Measurements from ENCODE around the gene GART.
A peak's percentile ranks its signal among the peaks of the same experiment; 100 is the strongest.
"Not testable (repeated sequence)": the region's sequence is repeated elsewhere in the genome, so short reads cannot be mapped to it uniquely, and the experiment has no call there.

GART gene

GRCh38 chr21:33541756-33542639 is at the start of gene GART:
TSS of gene GART (minus strand) at chr21:33542117. CDS start at chr21:33539315, 2,802 bp downstream.
- peak; percentile 84 to 87 for DNase-seq

GRCh38 chr21:33588485-33589335 is 46.8 kb upstream of the GART start, which contains the start of gene DONSON:
TSS of gene DONSON (minus strand) at chr21:33588684. CDS start at chr21:33588641, 43 bp downstream.
- peak; percentile 85 to 88 for DNase-seq

DNA sequence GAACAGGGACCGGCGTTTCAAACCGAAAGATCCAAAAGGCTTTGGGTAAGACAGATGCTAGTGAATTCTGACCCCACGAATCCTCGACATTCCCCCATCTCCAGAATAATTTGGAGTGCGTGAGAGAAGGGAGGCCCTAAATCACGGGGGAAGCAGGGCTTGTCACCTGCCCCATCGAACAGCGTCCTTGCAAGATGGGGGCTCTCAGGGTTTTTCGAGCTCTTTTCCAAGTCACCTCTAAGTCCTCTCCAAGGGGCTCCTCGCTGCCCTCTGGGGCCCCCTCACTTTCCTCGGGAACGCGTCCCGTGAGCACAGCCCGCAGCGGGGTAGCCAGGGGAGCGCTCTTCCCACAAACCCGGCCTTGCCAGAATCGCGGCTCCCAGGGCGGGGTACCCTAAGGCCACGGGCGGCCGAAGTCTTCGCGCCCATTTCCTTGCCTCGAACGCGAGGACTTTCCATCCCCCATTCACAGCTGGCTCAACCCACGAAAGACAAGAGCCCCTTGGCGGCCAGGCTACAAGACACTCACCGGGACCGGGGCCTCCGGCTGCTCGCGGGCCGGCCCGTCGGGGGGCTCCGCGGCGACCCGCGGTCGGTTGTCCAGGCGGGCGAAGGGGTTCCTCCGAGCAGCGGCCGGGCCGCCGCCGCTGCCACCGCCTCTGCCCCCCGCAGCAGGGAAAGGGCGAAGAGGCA is 46.0 kb upstream of the GART start:
- DNase-seq, result peak; percentile 39 to 47

- no peak for DNase-seq
Measured at GRCh38 chr21:33586927-33587326, 45.0 kb upstream of the GART start.

DNA sequence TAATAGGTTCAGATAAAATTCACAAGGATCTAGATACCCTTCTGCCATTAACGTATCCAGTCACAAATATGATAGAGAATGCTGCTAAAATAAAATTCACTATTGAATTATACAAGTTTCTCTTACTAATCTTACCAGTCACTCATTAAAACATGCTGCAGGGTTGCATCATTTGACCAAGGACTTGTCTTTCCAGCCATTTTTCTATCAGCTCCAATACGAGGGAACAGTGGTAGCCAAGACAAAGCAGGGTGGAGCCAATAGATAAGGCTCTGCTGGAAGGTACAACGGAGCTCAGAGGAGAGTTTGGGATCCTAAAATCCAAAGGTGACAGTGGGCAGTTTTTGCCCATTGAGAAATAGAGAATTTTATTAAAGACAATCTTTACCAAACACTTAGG is 42.5 kb upstream of the GART start:
- no peak for DNase-seq

- DNase-seq, result no peak
Measured at GRCh38 chr21:33578959-33579542, 37.1 kb upstream of the GART start.

GRCh38 chr21:33578214-33578613 is 36.3 kb upstream of the GART start:
- no peak for DNase-seq

GRCh38 chr21:33576741-33577141 is 34.8 kb upstream of the GART start:
- DNase-seq, result not testable (repeated sequence)

GRCh38 chr21:33572350-33572749 is 30.4 kb upstream of the GART start:
- no peak for DNase-seq

- DNase-seq, result no peak
Measured at GRCh38 chr21:33569991-33570390, 28.1 kb upstream of the GART start.

- DNase-seq, result no peak
Measured at GRCh38 chr21:33568448-33568847, 26.5 kb upstream of the GART start.

GRCh38 chr21:33567914-33568313 is 26.0 kb upstream of the GART start:
- no peak for DNase-seq

- DNase-seq, result no peak
Measured at GRCh38 chr21:33566514-33566913, 24.6 kb upstream of the GART start.

DNA sequence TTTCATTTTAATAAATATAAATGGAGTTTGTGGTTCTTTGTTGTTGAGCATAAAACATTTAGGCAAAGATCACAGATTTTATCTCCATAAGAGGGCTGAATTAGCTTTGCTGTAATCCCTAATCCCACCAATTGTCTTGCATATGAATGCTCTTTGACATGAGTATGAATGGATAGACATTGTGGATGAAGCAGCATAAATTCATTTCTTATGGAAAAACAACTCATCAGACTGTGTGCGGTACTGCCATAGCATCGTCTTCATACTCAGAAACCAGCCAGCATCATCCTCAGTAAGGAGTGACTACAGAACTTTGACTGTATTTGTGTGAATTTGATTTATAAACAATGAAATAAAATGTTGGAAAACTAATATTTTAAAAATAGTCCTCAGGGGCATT is 20.5 kb upstream of the GART start:
- DNase-seq, result no peak

- DNase-seq, result no peak
Measured at GRCh38 chr21:33561373-33561772, 19.5 kb upstream of the GART start.

DNA sequence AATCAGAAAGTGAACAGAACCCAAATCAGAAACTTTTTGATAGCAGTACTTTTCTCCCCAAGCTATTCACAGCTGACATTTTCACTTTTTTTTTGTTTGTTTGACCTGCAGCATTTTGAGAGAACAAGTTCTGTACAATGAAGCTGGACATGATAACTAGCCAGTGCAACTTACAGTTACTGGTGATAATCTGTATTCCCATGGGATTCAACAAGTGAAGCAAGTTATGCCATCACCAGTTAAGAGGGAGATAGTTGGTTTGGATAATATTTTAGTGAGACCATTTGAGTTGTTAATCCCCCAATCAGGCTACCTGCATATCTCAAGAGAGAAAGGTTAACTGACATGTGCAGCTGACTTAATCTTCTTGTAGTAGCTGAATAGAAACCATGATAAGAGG is 19.0 kb upstream of the GART start:
- no peak for DNase-seq

- DNase-seq, result no peak
Measured at GRCh38 chr21:33559813-33560212, 17.9 kb upstream of the GART start.

- no peak for DNase-seq
Measured at GRCh38 chr21:33558777-33559421, 17.0 kb upstream of the GART start.

DNA sequence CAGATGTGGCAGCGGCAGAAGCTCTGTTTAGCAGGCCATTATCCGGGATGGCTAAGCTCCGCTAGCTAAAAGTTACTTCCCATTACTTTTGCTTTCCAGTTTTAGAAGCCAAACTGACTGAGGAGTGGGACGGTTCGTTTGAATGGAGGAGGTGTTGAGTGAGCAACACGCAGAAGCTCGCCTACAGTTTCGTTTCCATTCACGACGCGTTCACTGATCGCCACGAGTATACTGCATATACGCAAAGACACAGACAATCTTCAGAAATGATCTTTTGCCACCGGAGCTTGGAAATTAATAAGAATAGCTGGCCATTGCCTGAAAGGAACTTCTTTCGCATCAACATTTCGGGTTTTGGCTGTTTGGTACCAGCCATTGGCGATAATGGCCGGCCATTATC is 15.5 kb upstream of the GART start:
- DNase-seq, result no peak

GRCh38 chr21:33554982-33555344 is 13.0 kb upstream of the GART start:
- no peak for DNase-seq

DNA sequence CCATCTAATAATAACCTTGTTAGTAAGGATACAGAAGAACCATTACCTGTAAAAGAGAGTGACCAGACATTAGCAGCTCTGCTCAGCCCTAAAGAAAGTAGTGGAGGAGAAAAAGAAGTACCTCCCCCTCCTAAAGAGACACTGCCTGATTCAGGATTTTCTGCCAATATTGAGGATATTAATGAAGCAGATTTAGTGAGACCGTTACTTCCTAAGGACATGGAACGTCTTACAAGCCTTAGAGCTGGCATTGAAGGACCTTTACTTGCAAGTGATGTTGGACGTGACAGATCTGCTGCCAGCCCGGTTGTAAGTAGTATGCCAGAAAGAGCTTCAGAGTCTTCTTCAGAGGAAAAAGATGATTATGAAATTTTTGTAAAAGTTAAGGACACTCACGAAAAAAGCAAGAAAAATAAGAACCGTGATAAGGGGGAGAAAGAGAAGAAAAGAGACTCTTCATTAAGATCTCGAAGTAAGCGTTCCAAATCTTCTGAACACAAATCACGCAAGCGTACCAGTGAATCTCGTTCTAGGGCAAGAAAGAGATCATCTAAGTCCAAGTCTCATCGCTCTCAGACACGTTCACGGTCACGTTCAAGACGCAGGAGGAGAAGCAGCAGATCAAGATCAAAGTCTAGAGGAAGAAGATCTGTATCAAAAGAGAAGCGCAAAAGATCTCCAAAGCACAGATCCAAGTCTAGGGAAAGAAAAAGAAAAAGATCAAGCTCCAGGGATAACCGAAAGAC is 12.5 kb upstream of the GART start:
- no peak for DNase-seq
